ENCODE measurements around the gene SMAD7.
"Not testable (repeated sequence)": the region's sequence is repeated elsewhere in the genome, so short reads cannot be mapped to it uniquely, and the experiment has no call there.

SMAD7 gene

GRCh38 chr18:48877941-48878340, 72.8 kb downstream of the SMAD7 start:
- no peak for DNase-seq (ENCODE audit: low read depth, low spot score)

GRCh38 chr18:48876590-48876989, 74.2 kb downstream of the SMAD7 start:
- DNase-seq (ENCODE audit: low read depth, low spot score) = no peak

GRCh38 chr18:48875942-48876511, 74.7 kb downstream of the SMAD7 start:
- no peak for DNase-seq (ENCODE audit: low read depth, low spot score)

GRCh38 chr18:48875314-48875941, 75.3 kb downstream of the SMAD7 start:
- DNase-seq (ENCODE audit: low read depth, low spot score) = no peak

GRCh38 chr18:48874701-48875162, 76.0 kb downstream of the SMAD7 start:
- DNase-seq (ENCODE audit: low read depth, low spot score) = no peak

GRCh38 chr18:48874233-48874632, 76.5 kb downstream of the SMAD7 start:
- no peak for DNase-seq (ENCODE audit: low read depth, low spot score)

- no peak for DNase-seq (ENCODE audit: low read depth, low spot score)
Observed at GRCh38 chr18:48872234-48873145, 78.3 kb downstream of the SMAD7 start.

GRCh38 chr18:48871391-48872166, 79.2 kb downstream of the SMAD7 start:
- DNase-seq (ENCODE audit: low read depth, low spot score) = no peak

GRCh38 chr18:48870926-48871325, 79.8 kb downstream of the SMAD7 start:
- not testable (repeated sequence) for DNase-seq (ENCODE audit: low read depth, low spot score)
